ENCODE measurements around the gene CRYGS. TPM values are rescaled to one million over a fixed set of nuclear protein-coding genes. Genes with fewer than 3 reads are reported as not detected.
"Not testable (repeated sequence)": the region's sequence is repeated elsewhere in the genome, so short reads cannot be mapped to it uniquely, and the experiment has no call there.

CRYGS gene
- total and polyA plus RNA-seq, 9 donors: 1.2 to 3.3 (median 2.2) TPM

DNA sequence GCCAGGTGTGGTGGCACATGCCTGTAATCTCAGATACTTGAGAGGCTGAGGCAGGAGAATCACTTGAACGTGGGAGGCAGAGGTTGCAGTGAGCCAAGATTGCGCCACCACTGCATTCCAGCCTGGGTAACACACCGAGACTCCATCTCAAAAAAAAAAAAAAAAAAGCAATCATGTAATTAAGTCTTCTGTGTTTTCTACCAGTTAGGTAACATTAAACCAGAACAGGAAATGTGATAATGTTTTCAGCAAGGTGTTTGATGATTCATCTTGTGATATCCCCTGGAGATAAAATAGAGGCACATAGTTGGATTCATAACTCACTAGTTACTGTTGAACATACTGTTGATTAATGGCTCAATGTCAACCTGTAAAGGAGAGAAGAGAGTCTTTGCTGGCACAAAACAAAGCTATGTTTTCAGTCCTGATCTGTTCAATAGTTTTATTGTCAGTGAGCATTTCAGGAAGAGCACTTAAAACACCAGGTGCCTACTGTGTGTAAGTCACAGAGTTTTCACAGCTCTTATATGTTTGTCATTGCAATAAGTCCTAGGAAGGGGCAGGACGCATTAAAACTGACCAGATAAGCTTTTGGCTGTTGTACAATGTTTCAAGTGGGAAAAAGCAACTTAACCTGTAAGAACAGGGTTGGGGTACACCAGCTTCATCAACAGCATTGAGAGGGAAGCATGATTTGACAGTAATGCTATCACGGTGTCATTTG lies 45.8 kb upstream of the CRYGS start:
- Histone ChIP-seq H3K27ac (no peak overlapping the region), H3K36me3 (no peaks in the 10 kb centered on the region), H3K27me3 (no peaks in the 10 kb centered on the region), H3K4me1 (ENCODE audit: insufficient read depth) (no peaks in the 10 kb centered on the region), H3K9me3 (no peaks in the 10 kb centered on the region), H3K4me3 (no peak overlapping the region)
- WGBS, 3 donors: 49 to 61% (median 56%) methylated on average over 5 of the region's 5 CpGs
- TF ChIP-seq, protein P1, sequence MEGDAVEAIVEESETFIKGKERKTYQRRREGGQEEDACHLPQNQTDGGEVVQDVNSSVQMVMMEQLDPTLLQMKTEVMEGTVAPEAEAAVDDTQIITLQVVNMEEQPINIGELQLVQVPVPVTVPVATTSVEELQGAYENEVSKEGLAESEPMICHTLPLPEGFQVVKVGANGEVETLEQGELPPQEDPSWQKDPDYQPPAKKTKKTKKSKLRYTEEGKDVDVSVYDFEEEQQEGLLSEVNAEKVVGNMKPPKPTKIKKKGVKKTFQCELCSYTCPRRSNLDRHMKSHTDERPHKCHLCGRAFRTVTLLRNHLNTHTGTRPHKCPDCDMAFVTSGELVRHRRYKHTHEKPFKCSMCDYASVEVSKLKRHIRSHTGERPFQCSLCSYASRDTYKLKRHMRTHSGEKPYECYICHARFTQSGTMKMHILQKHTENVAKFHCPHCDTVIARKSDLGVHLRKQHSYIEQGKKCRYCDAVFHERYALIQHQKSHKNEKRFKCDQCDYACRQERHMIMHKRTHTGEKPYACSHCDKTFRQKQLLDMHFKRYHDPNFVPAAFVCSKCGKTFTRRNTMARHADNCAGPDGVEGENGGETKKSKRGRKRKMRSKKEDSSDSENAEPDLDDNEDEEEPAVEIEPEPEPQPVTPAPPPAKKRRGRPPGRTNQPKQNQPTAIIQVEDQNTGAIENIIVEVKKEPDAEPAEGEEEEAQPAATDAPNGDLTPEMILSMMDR (IDR thresholded peaks at IDR 0.05): no peak
- no peak for TF ChIP-seq POLR2A (IDR thresholded peaks at IDR 0.05)
- no peak for TF ChIP-seq EP300 (IDR thresholded peaks at IDR 0.05)
- no peak for DNase-seq
- intact Hi-C loops (cut with DNase I): no loop called here

DNA sequence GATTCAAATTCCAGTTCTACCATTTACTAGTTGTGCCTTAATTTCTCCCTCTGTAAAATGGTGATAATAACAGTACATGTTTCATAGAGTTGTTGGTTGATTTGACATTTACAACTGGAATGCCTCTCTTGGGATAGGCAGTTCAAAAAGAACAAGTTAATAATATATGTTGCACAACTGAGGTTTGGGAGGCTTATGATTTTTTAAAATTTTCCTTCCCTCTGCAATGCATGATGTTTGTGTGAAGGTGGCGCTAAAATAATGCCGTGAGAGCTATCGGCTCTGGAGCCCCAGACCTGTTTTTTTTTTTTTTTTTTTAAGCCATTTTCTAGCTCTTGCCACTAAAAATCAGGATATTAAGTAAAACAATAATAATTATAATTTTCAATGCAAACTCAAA lies 44.9 kb upstream of the CRYGS start:
- Histone ChIP-seq H3K9me3 (no peaks in the 10 kb centered on the region), H3K4me1 (ENCODE audit: insufficient read depth) (no peaks in the 10 kb centered on the region), H3K27me3 (no peaks in the 10 kb centered on the region), H3K36me3 (no peaks in the 10 kb centered on the region), H3K27ac (no peak overlapping the region), H3K4me3 (no peak overlapping the region)
- 30 to 35% (median 30%) methylated on average over 3 of the region's 3 CpGs for WGBS, 3 donors
- no peak for TF ChIP-seq POLR2A (IDR thresholded peaks at IDR 0.05)
- no peak for TF ChIP-seq EP300 (IDR thresholded peaks at IDR 0.05)
- TF ChIP-seq, protein P1 (IDR thresholded peaks at IDR 0.05): no peak
- no peak for DNase-seq
- intact Hi-C loops (cut with DNase I): no loop called here

DNA sequence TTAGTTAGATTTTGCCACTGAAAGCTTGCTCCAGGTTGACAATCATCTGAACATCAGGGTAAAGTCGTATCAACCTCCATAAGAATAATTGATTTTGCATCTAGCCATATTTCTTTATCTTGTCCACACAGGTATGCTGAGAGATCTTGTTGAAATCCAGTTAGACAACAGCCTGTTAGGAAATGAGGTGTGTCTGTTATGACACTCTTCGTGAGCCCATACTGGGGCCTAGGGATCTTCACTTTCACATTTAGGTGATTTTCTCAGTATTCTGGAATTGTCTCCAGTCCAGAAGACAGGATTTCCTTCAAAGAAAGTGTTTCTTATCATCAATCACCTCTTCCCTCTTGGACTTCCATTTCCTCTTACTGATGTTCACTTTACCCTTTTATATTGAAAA lies 44.5 kb upstream of the CRYGS start:
- DNase-seq: no peak
- Histone ChIP-seq H3K4me3 (no peak overlapping the region), H3K36me3 (no peaks in the 10 kb centered on the region), H3K27ac (no peak overlapping the region), H3K27me3 (no peaks in the 10 kb centered on the region), H3K9me3 (no peaks in the 10 kb centered on the region), H3K4me1 (ENCODE audit: insufficient read depth) (no peaks in the 10 kb centered on the region)
- 67 to 72% (median 72%) methylated on average over 2 of the region's 2 CpGs for WGBS, 3 donors
- TF ChIP-seq, protein P1 (IDR thresholded peaks at IDR 0.05): no peak
- TF ChIP-seq EP300 (IDR thresholded peaks at IDR 0.05) (no peak), POLR2A (IDR thresholded peaks at IDR 0.05) (no peak)
- intact Hi-C loops (cut with DNase I): no loop called here

DNA sequence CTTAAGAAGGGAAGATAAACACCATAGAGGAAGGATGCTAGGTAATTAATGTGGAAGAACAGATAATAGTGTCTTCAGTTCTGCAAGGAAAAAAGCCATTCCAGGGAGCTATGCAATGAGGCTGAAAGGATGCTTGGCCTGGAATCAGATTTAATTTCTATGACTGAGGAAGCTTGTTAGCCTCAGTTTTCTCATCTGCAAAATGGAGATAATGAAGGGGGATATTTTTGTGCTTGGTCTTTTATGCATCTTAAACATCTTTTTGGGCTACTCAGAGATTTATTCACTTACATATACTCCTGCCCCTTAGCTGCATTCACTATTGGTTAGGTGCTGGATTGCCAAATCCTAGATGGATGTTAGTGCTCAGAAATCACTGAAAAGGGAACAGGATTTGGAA lies 43.0 kb upstream of the CRYGS start:
- DNase-seq: no peak
- TF ChIP-seq, protein P1 (IDR thresholded peaks at IDR 0.05): no peak
- no peak for TF ChIP-seq POLR2A (IDR thresholded peaks at IDR 0.05)
- no peak for TF ChIP-seq EP300 (IDR thresholded peaks at IDR 0.05)

DNA sequence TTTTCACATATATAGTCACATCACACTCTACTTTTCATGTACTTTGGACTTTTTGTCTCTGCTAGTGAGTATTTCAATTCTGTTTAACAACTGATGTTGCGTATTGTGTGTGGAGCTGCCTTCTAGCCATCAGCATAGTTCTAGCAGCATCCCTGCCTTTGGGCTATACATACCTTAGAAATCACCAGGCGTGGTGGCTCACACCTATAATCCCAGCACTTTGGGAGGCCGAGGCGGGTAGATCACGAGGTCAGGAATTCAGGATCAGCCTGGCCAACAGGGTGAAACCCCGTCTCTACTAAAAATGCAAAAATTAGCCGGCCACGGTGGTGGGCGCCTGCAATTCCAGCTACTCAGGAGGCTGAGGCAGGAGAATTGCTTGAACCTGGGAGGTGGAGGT lies 42.1 kb upstream of the CRYGS start:
- H3K27me3 ChIP-seq; H3K4me1 ChIP-seq (ENCODE audit: insufficient read depth); H3K27ac ChIP-seq; DNase-seq; H3K4me3 ChIP-seq; H3K36me3 ChIP-seq; H3K9me3 ChIP-seq; intact Hi-C loops (cut with DNase I): not testable (repeated sequence)
- WGBS, 3 donors: 86 to 95% (median 94%) methylated on average over 9 of the region's 9 CpGs

More for the DNA sequence above, 43.0 kb upstream of the CRYGS start:
- Histone ChIP-seq H3K4me3 (no peak overlapping the region), H3K36me3 (no peaks in the 10 kb centered on the region), H3K27me3 (no peaks in the 10 kb centered on the region), H3K4me1 (ENCODE audit: insufficient read depth) (no peaks in the 10 kb centered on the region), H3K27ac (no peak overlapping the region), H3K9me3 (no peaks in the 10 kb centered on the region)
- intact Hi-C loops (cut with DNase I): no loop called here

All from ovary (tissue), 9 donors.